HG03175 (cell line): ENCODE data around the gene CHST8.
"Not testable (repeated sequence)": the region's sequence is repeated elsewhere in the genome, so short reads cannot be mapped to it uniquely, and the experiment has no call there.

Experiments used
- ATAC-seq: cut with Tn5 transposase; IDR thresholded peaks from one replicate; pipeline ENCODE4 v1.9.1; 2021; ENCODE audit warnings: mild to moderate bottlenecking, moderate library complexity; ENCODE audit not compliant: unreplicated experiment

CHST8 gene

GRCh38 chr19:33805313-33805712 lies 183.6 kb downstream of the CHST8 start:
- ATAC-seq: no peak

GRCh38 chr19:33805840-33806433 lies 184.2 kb downstream of the CHST8 start:
- ATAC-seq: no peak

GRCh38 chr19:33806434-33806881 lies 184.7 kb downstream of the CHST8 start:
- no peak for ATAC-seq

GRCh38 chr19:33808399-33808798 lies 186.6 kb downstream of the CHST8 start:
- no peak for ATAC-seq

GRCh38 chr19:33809960-33810359 lies 188.2 kb downstream of the CHST8 start:
- ATAC-seq: no peak

GRCh38 chr19:33810821-33811220 lies 189.1 kb downstream of the CHST8 start:
- ATAC-seq: no peak

GRCh38 chr19:33811246-33811645 lies 189.5 kb downstream of the CHST8 start:
- ATAC-seq: no peak

GRCh38 chr19:33811736-33812387 lies 190.1 kb downstream of the CHST8 start:
- ATAC-seq: no peak

- no peak for ATAC-seq
Observed at GRCh38 chr19:33812388-33813330, 190.9 kb downstream of the CHST8 start.

GRCh38 chr19:33813391-33814101 lies 191.8 kb downstream of the CHST8 start:
- no peak for ATAC-seq

- ATAC-seq: no peak
Observed at GRCh38 chr19:33814181-33815165, 192.7 kb downstream of the CHST8 start.

- ATAC-seq: no peak
Observed at GRCh38 chr19:33815380-33816340, 193.9 kb downstream of the CHST8 start.

GRCh38 chr19:33818411-33818810 lies 196.7 kb downstream of the CHST8 start:
- ATAC-seq: no peak

GRCh38 chr19:33819078-33819477 lies 197.3 kb downstream of the CHST8 start:
- ATAC-seq: not testable (repeated sequence)

- ATAC-seq: no peak
Observed at GRCh38 chr19:33819506-33819879, 197.7 kb downstream of the CHST8 start.

- ATAC-seq: peak; percentile 49
Observed at GRCh38 chr19:33819880-33820781, 198.4 kb downstream of the CHST8 start.

GRCh38 chr19:33821871-33822270 lies 200.1 kb downstream of the CHST8 start:
- ATAC-seq: no peak
